Choroid plexus epithelial cell (primary cell): Measurements from ENCODE around the gene TBCE.

Experiments
- DNase-seq: peaks from one replicate; pipeline ENCODE4 v3.0.0-alpha.2; 2010; ENCODE audit warnings: low read depth
- H3K4me3 ChIP-seq: 2 replicates; pipeline ENCODE4 v1.5.1; 2011; ENCODE audit warnings: low read depth, mild to moderate bottlenecking, control low read depth, low read length, moderate library complexity
- TF ChIP-seq, protein P1 (sequence below): conservative IDR thresholded peaks from 2 replicates; pipeline ENCODE4 v1.5.1; 2011; ENCODE audit warnings: low read depth, mild to moderate bottlenecking, control low read depth, inconsistent platforms, low read length, moderate library complexity

Gene TBCE

DNA sequence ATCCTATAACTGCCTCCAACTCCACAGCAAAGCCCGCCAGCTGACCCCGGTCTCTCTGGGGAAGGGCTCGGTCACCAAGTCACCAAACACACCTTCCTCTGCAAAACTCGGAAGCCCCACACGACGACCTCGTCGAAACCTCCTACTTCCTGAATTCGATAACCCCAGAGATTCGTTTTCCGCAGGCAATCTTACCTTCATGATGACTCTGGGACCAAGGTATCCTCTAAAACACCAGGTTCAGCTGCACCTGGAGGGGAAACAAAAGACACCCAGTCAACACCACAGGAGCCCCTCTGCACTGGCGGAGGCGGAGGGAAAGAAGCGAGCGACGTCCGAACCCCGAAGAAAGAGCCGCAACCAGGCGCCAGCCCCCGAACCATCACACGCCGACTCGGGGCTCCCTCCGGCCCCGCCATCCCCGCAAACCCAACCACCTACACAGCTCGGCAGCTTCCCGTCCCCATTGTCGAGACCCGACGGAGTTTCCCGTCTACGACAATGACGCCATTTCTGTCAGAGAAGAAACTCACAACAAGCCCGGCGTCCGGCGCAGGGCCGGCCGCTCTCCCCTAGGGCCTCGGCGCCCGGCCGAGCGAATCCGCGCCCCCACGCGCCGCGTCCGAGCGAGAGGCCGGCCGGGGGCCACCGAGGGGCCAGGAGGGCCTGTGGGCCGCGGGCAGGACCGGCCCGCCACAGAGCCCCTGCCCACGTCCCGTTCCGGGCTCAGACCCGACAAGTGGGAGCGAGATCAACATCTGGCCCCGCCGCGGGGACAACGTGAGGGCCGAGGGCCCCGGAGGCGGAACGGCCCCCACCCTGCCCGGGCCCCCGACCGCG is 40.3 kb upstream of the TBCE start:
- DNase-seq, result peak; percentile 22

DNA sequence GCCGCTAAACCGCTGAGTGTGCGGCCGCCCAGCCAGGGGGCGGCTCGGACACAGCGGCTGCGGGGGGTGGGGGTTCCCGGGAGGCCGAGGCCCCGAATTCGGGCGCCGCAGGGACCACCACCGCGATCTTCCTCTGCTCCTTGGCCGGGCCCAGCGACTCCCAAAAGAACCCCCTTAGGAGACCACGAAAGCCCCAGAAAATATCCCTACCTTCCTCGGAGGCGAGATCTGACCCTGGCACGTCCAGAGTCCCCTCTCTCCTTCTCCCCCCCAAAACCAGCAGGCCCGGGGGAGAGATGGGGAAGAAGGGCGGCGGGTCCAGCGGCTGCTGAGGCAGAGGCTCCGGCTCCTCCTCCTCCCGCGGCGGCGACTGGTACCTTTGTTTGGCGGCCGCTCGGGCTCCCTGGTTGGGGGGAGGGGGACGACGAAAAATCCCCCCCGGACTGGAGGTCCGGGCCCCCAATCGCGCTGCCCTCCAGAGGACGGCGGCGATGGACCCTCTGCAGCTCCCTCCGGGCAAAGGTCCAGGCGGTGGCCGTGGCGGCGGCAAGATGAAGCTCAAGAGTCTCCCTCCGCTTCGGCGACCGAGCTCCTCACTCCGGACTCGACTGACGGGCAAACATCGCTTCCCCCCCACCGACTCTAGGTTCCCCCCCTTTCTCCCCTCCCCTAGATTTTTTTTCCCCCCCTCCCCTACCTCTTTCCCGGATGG is 39.5 kb upstream of the TBCE start, which contains the start of gene ARID4B:
Gene ARID4B (minus strand): TSS at position 621 of the 712 bp plus-strand sequence. CDS start 1,260 bp downstream, outside the sequence.
- TF ChIP-seq, protein P1, sequence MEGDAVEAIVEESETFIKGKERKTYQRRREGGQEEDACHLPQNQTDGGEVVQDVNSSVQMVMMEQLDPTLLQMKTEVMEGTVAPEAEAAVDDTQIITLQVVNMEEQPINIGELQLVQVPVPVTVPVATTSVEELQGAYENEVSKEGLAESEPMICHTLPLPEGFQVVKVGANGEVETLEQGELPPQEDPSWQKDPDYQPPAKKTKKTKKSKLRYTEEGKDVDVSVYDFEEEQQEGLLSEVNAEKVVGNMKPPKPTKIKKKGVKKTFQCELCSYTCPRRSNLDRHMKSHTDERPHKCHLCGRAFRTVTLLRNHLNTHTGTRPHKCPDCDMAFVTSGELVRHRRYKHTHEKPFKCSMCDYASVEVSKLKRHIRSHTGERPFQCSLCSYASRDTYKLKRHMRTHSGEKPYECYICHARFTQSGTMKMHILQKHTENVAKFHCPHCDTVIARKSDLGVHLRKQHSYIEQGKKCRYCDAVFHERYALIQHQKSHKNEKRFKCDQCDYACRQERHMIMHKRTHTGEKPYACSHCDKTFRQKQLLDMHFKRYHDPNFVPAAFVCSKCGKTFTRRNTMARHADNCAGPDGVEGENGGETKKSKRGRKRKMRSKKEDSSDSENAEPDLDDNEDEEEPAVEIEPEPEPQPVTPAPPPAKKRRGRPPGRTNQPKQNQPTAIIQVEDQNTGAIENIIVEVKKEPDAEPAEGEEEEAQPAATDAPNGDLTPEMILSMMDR, result no peak
- DNase-seq, result no peak

More for the DNA sequence above, 40.3 kb upstream of the TBCE start:
- peak overlapping the region; percentile 96 for H3K4me3 ChIP-seq
- TF ChIP-seq, protein P1, result no peak

DNA sequence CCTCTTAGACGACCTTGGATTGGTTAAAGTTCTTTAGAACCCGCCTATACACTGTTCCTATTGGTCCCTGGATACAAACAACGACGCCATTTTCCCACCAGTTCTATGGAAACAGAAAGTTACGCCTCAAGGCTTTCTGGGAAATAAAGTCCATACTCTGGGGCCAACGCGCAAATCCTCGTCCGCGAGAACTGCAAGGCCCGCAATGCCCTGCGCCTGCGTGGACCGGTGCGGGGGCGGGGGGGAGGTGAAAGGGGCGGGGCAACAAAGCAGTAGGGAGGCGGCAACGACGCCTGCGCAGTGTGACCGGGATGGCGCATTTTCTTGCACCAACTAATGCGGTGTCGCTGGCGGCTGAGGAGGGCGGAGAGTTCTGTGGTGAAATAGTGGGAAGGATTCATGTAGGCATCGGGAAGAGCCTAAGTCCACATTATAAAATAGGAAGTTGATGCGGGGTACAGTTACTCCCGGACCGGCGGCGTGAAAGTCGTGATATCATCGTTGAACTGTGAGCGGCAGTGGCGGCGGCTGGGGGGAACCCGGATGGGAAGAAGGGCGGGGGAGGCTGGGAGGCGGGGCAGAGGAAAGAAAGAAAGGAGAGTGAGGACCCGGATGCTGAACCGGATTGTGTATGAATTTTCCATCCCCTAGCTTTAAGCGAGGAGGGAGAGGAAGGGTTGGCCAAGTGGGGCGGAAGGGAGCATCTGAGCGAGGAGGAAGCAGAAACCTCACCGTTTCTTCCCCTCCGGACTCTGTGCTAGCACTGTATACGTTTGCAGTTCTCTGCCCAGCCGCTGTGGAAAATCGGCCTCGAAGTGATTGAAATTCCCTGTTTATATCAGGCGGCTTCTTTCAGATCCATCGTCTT is 38.7 kb upstream of the TBCE start, which contains the start of gene GGPS1:
Gene GGPS1 (plus strand): TSS at position 300 of the 868 bp plus-strand sequence. CDS start 6,695 bp downstream, outside the sequence.
- peak; percentile 100 for DNase-seq
- H3K4me3 ChIP-seq, result peak within 1 kb of the TSS; percentile 96
- TF ChIP-seq, protein P1, result no peak

More for the DNA sequence above, 39.5 kb upstream of the TBCE start, which contains the start of gene ARID4B:
- H3K4me3 ChIP-seq, result peak within 1 kb of the TSS; percentile 96

DNA sequence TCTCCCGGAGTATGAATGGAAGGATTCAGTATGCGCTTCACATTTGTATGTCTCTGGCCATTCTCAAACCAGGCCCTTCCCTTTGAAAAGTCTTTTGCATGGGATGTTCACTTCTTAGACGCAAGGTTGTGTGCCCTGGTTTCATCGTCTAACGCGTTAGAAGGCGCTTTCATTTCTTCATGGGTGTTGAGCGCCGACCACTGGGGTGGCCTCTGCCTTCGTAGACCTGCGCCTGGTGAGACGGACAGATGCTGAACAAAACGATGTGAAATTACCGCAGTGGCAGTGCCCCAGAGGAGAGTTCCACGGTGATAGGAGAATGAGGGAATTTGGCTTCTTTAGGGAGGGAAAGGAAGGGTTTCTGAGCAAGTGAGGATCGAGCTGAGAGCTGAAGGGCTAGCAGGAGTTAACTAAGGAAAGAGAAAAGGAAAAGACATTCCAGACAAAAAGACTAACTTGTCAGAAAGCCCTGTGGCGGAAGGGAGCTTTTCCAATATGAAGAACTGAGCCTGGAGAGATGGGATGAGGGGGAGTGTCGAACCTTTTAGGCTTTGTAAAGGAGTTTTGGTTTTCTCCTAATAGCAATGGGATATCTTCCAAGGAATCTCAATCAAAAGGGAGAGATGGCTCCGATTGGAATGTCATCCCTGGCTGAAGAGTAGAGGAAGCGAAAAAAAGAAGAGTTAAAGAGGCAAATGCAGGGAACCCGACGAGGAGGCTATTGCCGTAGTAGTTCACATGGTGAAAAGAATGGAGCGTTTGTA is 37.9 kb upstream of the TBCE start:
- TF ChIP-seq, protein P1, result peak; percentile 44
- H3K4me3 ChIP-seq, result peak overlapping the region; percentile 82
- DNase-seq, result peak; percentile 71

DNA sequence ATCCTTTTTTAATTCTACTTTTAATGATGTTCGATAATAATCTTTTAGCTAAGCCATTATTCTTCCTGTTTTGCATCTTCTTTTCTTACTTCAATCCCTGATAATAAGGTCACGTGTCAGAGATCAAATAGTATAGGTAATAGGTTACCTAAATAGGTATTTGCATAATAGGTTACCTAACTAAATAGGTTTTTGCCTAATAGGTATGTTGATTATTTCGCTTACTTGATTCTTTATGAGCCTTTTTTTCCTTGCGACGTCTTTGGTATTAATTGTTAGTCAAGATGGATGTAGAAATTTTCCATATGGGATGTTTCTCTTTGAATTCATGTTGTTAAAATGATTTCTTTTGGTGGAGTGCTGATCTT is 36.3 kb upstream of the TBCE start:
- no peak for DNase-seq
- no peak overlapping the region for H3K4me3 ChIP-seq
- TF ChIP-seq, protein P1, result no peak

DNA sequence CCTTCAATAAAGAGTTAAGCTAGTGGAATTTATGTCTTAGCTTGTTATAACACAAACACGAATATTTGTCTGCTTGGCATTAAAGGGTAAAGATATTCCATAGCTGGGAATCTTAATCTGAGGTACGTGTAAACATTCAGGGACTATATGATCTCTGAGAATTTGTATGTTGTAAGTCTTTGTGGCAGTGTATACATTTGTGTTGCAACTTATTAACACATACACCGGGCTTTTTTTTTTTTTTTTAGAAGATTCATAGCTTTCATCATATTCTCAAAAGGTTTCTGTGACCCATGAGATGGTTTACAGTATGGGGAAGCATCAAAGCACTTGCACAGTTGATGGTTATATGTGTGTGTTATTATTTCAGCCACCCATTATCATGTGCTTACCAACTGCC is 35.8 kb upstream of the TBCE start:
- no peak overlapping the region for H3K4me3 ChIP-seq
- no peak for DNase-seq
- TF ChIP-seq, protein P1, result no peak
